PC-3 (cell line): ENCODE measurements around the gene OCA2. TPM values are rescaled to one million over a fixed set of nuclear protein-coding genes. Genes with fewer than 3 reads are reported as not detected.

ENCODE experiments used
- ATAC-seq: fragments of 200-7000 bp; cut with Tn5 transposase; 2 replicates; pipeline ENCODE4 v1.9.1; 2020; ENCODE audit warnings: mild to moderate bottlenecking, moderate library complexity
- BruUV-seq: library from RNA; stranded (reverse); fragments of 400-500 nt; replicated peaks from 2 replicates; lab custom pipeline; 2021; lab: Mats Ljungman, UMichigan
- CTCF ChIA-PET: fragments of 300-600 bp; sonication (Branson Sonifier 250); formaldehyde crosslinking; loops from one replicate; lab custom pipeline; 2022; ENCODE audit warnings: antibody characterized with exemption; lab: Charles Lee
- POLR2A ChIA-PET: fragments of 300-600 bp; sonication (Branson Sonifier 250); formaldehyde crosslinking; loops from one replicate; lab custom pipeline; 2022; ENCODE audit warnings: antibody characterized with exemption; ENCODE audit not compliant: unreplicated experiment; lab: Charles Lee
- DNase-seq: peaks from one replicate; pipeline ENCODE4 v3.0.0-alpha.2; 2015
- H2AFZ ChIP-seq: fragments of 300-600 bp; sonication (generic); 2 replicates; pipeline ENCODE4 v1.6.0; 2016; ENCODE audit warnings: antibody characterized with exemption, low read length
- H3F3A ChIP-seq: fragments of 300-600 bp; sonication (generic); one replicate; pipeline ENCODE4 v1.6.0; 2017; ENCODE audit warnings: antibody characterized with exemption, low read length, control low read depth, mild to moderate bottlenecking; ENCODE audit not compliant: unreplicated experiment
- H3K27ac ChIP-seq: fragments of 300-600 bp; sonication (generic); 2 replicates; pipeline ENCODE4 v1.5.1; 2016; ENCODE audit warnings: mild to moderate bottlenecking, low read length
- H3K27me3 ChIP-seq: fragments of 300-600 bp; sonication (generic); 2 replicates; pipeline ENCODE4 v1.6.1; 2016; ENCODE audit warnings: low read length, mixed read lengths
- H3K36me3 ChIP-seq: fragments of 300-600 bp; sonication (generic); 2 replicates; pipeline ENCODE4 v1.6.1; 2016; ENCODE audit warnings: low read depth, mixed run types, low read length, mixed read lengths
- H3K4me1 ChIP-seq: fragments of 300-600 bp; sonication (generic); 2 replicates; pipeline ENCODE4 v1.5.1; 2016; ENCODE audit warnings: low read length; ENCODE audit not compliant: insufficient read depth
- H3K4me2 ChIP-seq: fragments of 300-600 bp; sonication (generic); 2 replicates; pipeline ENCODE4 v1.6.0; 2016; ENCODE audit warnings: low read length
- H3K4me3 ChIP-seq: fragments of 300-600 bp; sonication (generic); 2 replicates; pipeline ENCODE4 v1.5.1; 2016; ENCODE audit warnings: mild to moderate bottlenecking, low read length, mixed read lengths
- H3K79me2 ChIP-seq: fragments of 300-600 bp; sonication (generic); 2 replicates; pipeline ENCODE4 v1.6.1; 2017; ENCODE audit warnings: low read length, mixed read lengths
- H3K9ac ChIP-seq: fragments of 300-600 bp; sonication (generic); 2 replicates; pipeline ENCODE4 v1.6.0; 2016; ENCODE audit warnings: mild to moderate bottlenecking, low read length
- H3K9me2 ChIP-seq: fragments of 300-600 bp; sonication (generic); replicated peaks from 2 replicates; pipeline ENCODE4 v1.6.1; 2016; ENCODE audit warnings: mixed run types, low read length, mixed read lengths
- H3K9me3 ChIP-seq: fragments of 300-600 bp; sonication (generic); 2 replicates; pipeline ENCODE4 v1.6.1; 2016; ENCODE audit warnings: low read length, mixed read lengths
- H4K20me1 ChIP-seq: fragments of 300-600 bp; sonication (generic); 2 replicates; pipeline ENCODE4 v1.6.1; 2016; ENCODE audit warnings: low read length, mixed read lengths
- EZH2 ChIP-seq: fragments of 300-600 bp; sonication (generic); IDR thresholded peaks from one replicate; pipeline ENCODE4 v1.6.1; 2017; ENCODE audit warnings: antibody characterized with exemption, mild to moderate bottlenecking, low read length; ENCODE audit not compliant: unreplicated experiment
- EZH2phosphoT487 ChIP-seq: fragments of 300-600 bp; sonication (generic); IDR thresholded peaks from 2 replicates; pipeline ENCODE4 v1.6.1; 2018; ENCODE audit warnings: mild to moderate bottlenecking, antibody characterized with exemption, low read length, borderline replicate concordance
- intact Hi-C: fragments of 100-400 bp; cut with micrococcal nuclease; formaldehyde crosslinking; loops from 2 replicates; pipeline ENCODE4 v1.9.0; 2023
- total RNA-seq: library from RNA; depleted of rRNA; stranded (reverse); fragments of >200 nt; gene quantifications from 2 replicates; pipeline ENCODE4 v1.2.3, GENCODE V29; 2014
- TF ChIP-seq, protein P1 (sequence below): fragments of 300-600 bp; sonication (generic); conservative IDR thresholded peaks from 2 replicates; pipeline ENCODE4 v1.5.1; 2017; ENCODE audit warnings: antibody characterized with exemption, low read depth, mild to moderate bottlenecking, low read length

Gene OCA2
- total RNA-seq, 1 experiment from 2014 or later: not detected

DNA sequence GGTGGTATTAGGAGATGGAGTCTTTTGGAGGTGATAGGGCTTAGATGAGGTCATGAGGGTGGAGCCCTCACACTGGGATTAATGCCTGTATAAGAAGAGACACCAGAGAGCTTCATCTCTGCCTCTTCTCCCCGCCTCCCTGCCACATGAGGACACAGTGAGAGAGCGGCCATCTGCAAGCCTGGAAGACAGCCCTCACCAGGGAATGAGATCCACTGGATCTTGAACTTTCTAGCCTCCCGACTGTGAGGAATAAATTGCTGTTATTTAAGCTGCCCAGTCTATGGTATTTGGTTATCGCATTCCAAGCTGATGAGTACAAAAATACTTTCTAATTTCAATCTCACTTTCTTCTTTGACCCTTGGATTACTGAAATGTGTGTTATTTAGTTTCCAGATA is 121.4 kb downstream of the OCA2 start:
- H3K27ac ChIP-seq: no peak overlapping the region
- H2AFZ ChIP-seq: no peak overlapping the region
- ChIA-PET CTCF (no interaction called here), POLR2A (no interaction called here)
- H4K20me1 ChIP-seq: no peaks in the 10 kb centered on the region
- H3K27me3 ChIP-seq: no peaks in the 10 kb centered on the region
- no peak overlapping the region for H3K4me3 ChIP-seq
- DNase-seq (no peak), ATAC-seq (no peak)
- no peaks in the 10 kb centered on the region for H3K79me2 ChIP-seq
- TF ChIP-seq EZH2 (no peak), EZH2phosphoT487 (no peak)
- TF ChIP-seq, protein P1, sequence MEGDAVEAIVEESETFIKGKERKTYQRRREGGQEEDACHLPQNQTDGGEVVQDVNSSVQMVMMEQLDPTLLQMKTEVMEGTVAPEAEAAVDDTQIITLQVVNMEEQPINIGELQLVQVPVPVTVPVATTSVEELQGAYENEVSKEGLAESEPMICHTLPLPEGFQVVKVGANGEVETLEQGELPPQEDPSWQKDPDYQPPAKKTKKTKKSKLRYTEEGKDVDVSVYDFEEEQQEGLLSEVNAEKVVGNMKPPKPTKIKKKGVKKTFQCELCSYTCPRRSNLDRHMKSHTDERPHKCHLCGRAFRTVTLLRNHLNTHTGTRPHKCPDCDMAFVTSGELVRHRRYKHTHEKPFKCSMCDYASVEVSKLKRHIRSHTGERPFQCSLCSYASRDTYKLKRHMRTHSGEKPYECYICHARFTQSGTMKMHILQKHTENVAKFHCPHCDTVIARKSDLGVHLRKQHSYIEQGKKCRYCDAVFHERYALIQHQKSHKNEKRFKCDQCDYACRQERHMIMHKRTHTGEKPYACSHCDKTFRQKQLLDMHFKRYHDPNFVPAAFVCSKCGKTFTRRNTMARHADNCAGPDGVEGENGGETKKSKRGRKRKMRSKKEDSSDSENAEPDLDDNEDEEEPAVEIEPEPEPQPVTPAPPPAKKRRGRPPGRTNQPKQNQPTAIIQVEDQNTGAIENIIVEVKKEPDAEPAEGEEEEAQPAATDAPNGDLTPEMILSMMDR: no peak
- no peaks in the 10 kb centered on the region for H3K4me1 ChIP-seq
- H3K36me3 ChIP-seq: no peaks in the 10 kb centered on the region
- no peak overlapping the region for H3K4me2 ChIP-seq
- intact Hi-C loops: no loop called here
- no TSS peak for BruUV-seq
- H3K9ac ChIP-seq: no peak overlapping the region
- H3K9me2 ChIP-seq: no peaks in the 10 kb centered on the region
- no peaks in the 10 kb centered on the region; the same call in 1 of the 2 replicates for H3K9me3 ChIP-seq
- no peaks in the 10 kb centered on the region for H3F3A ChIP-seq

DNA sequence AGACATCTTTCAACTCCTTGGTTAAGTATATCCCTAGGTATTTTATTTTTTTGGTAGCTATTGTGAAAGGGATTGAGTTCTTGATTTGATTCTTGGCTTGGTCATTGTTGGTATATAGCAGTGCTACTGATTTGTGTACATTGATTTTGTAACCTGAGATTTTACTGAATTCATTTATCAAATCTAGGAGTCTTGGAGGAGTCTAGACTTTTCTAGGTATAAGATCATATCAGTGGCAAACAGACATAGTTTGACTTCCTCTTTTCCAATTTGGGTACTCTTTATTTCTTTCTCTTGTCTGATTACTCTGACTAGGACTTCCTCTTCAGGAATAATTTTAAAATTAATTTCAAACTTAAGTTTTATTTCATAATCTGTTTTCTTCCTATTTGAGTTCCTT is 125.2 kb downstream of the OCA2 start:
- no peak overlapping the region for H3K27ac ChIP-seq
- ATAC-seq (no peak), DNase-seq (no peak)
- H2AFZ ChIP-seq: no peak overlapping the region
- H3K4me2 ChIP-seq: no peak overlapping the region
- no peaks in the 10 kb centered on the region for H3K79me2 ChIP-seq
- TF ChIP-seq, protein P1: no peak
- no peak for TF ChIP-seq EZH2phosphoT487
- no peak for TF ChIP-seq EZH2
- no peak overlapping the region for H3K4me3 ChIP-seq
- H3K27me3 ChIP-seq: no peaks in the 10 kb centered on the region
- H4K20me1 ChIP-seq: no peaks in the 10 kb centered on the region
- POLR2A ChIA-PET: no interaction called here
- H3K9me2 ChIP-seq: no peaks in the 10 kb centered on the region
- no peaks in the 10 kb centered on the region for H3K4me1 ChIP-seq
- CTCF ChIA-PET: no interaction called here
- no peaks in the 10 kb centered on the region for H3F3A ChIP-seq
- no TSS peak for BruUV-seq
- intact Hi-C loops: no loop called here
- no peak overlapping the region for H3K9ac ChIP-seq
- no peaks in the 10 kb centered on the region; the same call in 1 of the 2 replicates for H3K9me3 ChIP-seq
- no peaks in the 10 kb centered on the region for H3K36me3 ChIP-seq

DNA sequence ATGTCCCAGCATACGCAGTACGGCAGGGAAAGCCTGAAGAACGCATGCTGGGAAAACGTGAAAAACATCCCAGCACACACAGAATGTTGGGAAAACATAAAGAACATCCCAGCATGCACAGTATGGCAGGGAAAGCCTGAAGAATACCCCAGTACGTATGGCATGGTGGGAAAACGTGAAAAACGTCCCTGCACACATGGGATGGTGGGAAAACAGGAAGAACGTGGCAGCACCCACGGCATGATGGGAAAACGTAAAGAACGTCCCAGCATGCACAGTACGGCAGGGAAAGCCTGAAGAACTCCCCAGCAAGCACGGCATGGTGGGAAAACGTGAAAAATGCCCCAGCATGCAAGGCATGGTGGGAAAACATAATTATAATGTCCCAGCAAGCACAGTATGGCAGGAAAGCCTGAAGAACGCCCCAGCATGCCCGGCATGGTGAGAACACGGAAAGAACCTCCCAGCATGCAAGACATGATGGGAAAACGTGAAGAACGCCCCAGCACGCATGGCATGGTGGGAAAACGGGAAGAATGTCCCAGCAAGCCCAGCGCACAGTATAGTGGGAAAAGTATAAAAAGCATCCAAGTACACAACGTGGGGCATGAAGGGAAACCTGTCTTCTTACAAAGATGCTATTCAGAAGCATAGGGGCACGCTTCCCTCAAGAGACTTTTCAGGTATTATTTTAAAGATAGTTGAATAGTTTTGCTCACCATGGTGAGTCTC is 128.3 kb downstream of the OCA2 start:
- CTCF ChIA-PET: no interaction called here
- no peaks in the 10 kb centered on the region for H3K4me1 ChIP-seq
- no peaks in the 10 kb centered on the region; the same call in 1 of the 2 replicates for H3K9me3 ChIP-seq
- no peak overlapping the region for H2AFZ ChIP-seq
- no peak overlapping the region for H3K27ac ChIP-seq
- H3K9me2 ChIP-seq: no peaks in the 10 kb centered on the region
- DNase-seq (no peak), ATAC-seq (no peak)
- H3K4me3 ChIP-seq: no peak overlapping the region
- POLR2A ChIA-PET: no interaction called here
- TF ChIP-seq EZH2phosphoT487 (no peak), EZH2 (no peak)
- TF ChIP-seq, protein P1: no peak
- no peak overlapping the region for H3K9ac ChIP-seq
- H3K27me3 ChIP-seq: no peaks in the 10 kb centered on the region
- no peaks in the 10 kb centered on the region for H3F3A ChIP-seq
- BruUV-seq: no TSS peak
- intact Hi-C loops: no loop called here
- H3K4me2 ChIP-seq: no peak overlapping the region
- H4K20me1 ChIP-seq: no peaks in the 10 kb centered on the region
- H3K36me3 ChIP-seq: no peaks in the 10 kb centered on the region
- no peaks in the 10 kb centered on the region for H3K79me2 ChIP-seq
